GOT3 (cell line): ENCODE results near the gene SMIM26.
"Not testable (repeated sequence)": the region's sequence is repeated elsewhere in the genome, so short reads cannot be mapped to it uniquely, and the experiment has no call there.

ENCODE experiments used
- DNase-seq: peaks from one replicate; lab custom pipeline; 2025; ENCODE audit warnings: mixed read lengths; lab: John Stamatoyannopoulos, UW

The SMIM26 gene

GRCh38 chr20:18566892-18567738 lies at the start of gene SMIM26:
TSS of gene SMIM26 (plus strand) at chr20:18567432. CDS start at chr20:18567479, 47 bp downstream.
- DNase-seq, result peak; percentile 73

GRCh38 chr20:18522066-18522465 lies 45.2 kb upstream of the SMIM26 start:
- not testable (repeated sequence) for DNase-seq

- DNase-seq, result no peak
Measured at GRCh38 chr20:18523066-18523465, 44.2 kb upstream of the SMIM26 start.

- DNase-seq, result no peak
Measured at GRCh38 chr20:18524646-18525045, 42.6 kb upstream of the SMIM26 start.

GRCh38 chr20:18526761-18527160 lies 40.5 kb upstream of the SMIM26 start:
- not testable (repeated sequence) for DNase-seq

- no peak for DNase-seq
Measured at GRCh38 chr20:18527339-18527738, 39.9 kb upstream of the SMIM26 start.

GRCh38 chr20:18527836-18528235 lies 39.4 kb upstream of the SMIM26 start:
- no peak for DNase-seq

GRCh38 chr20:18529041-18529440 lies 38.2 kb upstream of the SMIM26 start:
- DNase-seq, result no peak

- DNase-seq, result no peak
Measured at GRCh38 chr20:18532626-18533025, 34.6 kb upstream of the SMIM26 start.

GRCh38 chr20:18533491-18533890 lies 33.7 kb upstream of the SMIM26 start:
- DNase-seq, result no peak

- no peak for DNase-seq
Measured at GRCh38 chr20:18533978-18534644, 33.1 kb upstream of the SMIM26 start.

- DNase-seq, result no peak
Measured at GRCh38 chr20:18537651-18538050, 29.6 kb upstream of the SMIM26 start.

- no peak for DNase-seq
Measured at GRCh38 chr20:18541741-18542140, 25.5 kb upstream of the SMIM26 start.

GRCh38 chr20:18543216-18543615 lies 24.0 kb upstream of the SMIM26 start:
- no peak for DNase-seq

- no peak for DNase-seq
Measured at GRCh38 chr20:18543932-18544331, 23.3 kb upstream of the SMIM26 start.

GRCh38 chr20:18545566-18545965 lies 21.7 kb upstream of the SMIM26 start:
- no peak for DNase-seq

- DNase-seq, result no peak
Measured at GRCh38 chr20:18548465-18548864, 18.8 kb upstream of the SMIM26 start.

GRCh38 chr20:18553746-18554145 lies 13.5 kb upstream of the SMIM26 start:
- no peak for DNase-seq

- DNase-seq, result no peak
Measured at GRCh38 chr20:18567739-18568091, 483 bp downstream of the SMIM26 start.

- DNase-seq, result no peak
Measured at GRCh38 chr20:18571009-18571408, 3.8 kb downstream of the SMIM26 start.

GRCh38 chr20:18571578-18571977 lies 4.3 kb downstream of the SMIM26 start:
- DNase-seq, result no peak

GRCh38 chr20:18577942-18578341 lies 10.7 kb downstream of the SMIM26 start:
- DNase-seq, result no peak

GRCh38 chr20:18578581-18578980 lies 11.3 kb downstream of the SMIM26 start:
- DNase-seq, result no peak
